NCI-H1092 (cell line): ENCODE data around the gene NATD1.
"Not testable (repeated sequence)": the region's sequence is repeated elsewhere in the genome, so short reads cannot be mapped to it uniquely, and the experiment has no call there.

ENCODE experiments used
- DNase-seq: peaks from one replicate; lab custom pipeline; 2025; lab: John Stamatoyannopoulos, UW

Gene NATD1

DNA sequence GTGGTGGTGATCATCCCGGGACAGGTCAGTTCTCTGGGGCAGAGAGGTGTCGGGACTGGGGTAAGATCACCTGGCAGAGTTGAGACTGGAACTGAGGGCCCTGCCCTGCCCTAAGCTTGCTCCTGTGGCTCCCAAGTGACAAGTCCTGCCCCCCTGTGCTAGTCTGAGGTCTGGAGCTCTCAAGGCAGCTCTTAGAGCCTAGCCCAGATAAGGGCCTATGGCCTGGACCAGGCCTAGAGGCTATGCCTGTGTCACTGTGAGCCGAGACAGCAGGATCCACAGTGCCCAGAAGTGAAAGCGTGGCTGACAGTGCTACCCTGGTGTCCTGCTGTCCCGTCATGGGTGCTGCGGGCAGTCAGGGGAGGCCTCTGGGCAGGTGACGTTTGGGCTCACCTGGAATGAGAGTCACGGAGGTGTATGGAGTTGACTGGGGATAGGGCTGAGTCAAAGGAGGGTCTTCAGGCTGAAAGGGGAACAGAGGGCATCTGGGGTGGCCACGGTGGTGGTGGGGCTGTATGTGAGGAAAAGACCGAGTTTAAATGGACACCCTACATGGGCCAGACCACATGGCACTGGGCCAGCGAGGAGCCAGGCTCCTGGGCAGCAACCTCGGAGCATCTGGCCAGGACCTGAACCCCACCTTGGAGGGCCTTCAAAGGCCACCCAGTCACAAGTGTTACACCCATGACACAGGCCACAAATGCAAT is 5.5 kb downstream of the NATD1 start:
- no peak for DNase-seq

DNA sequence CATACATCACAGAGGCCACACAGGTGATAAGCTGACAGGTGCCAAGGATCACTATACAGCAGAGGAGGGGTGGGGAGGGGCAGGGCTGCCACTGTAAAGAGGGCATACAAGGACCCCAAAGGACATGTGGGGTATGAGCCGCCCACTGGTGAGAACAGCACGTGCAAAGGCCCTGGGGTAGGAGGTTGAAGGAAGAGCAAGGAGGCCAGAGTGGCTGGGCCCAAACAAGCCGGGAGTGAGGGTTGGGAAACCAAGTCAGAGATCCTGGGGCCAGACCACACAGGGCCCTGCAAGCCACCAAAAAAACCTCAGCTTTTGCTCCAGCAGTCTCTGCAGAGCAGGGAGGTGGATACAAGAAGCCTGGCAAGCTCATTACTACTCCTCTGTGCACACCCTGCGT is 6.5 kb downstream of the NATD1 start:
- no peak for DNase-seq

DNA sequence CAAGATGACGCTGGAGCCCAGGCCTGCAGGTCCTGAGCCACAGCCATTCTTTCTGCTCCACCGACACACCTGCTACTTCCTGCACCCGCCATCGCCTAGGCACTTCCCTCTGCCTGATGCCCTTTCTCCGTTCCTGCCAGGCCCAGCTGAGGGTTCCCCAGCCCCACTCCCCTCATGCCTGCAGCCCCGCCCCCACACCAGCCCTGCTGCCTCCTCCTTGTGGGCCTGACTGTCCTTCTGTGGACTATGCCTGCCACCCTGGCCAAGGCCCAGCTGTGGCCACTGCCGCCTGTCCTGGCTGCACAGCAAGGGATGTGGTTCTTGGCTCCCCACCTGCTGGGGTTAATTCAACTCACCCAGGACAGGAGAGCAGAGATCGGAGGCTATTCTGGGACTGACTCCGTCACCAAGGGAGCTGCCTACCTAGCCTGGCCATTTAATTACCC is 7.5 kb downstream of the NATD1 start:
- DNase-seq: no peak

DNA sequence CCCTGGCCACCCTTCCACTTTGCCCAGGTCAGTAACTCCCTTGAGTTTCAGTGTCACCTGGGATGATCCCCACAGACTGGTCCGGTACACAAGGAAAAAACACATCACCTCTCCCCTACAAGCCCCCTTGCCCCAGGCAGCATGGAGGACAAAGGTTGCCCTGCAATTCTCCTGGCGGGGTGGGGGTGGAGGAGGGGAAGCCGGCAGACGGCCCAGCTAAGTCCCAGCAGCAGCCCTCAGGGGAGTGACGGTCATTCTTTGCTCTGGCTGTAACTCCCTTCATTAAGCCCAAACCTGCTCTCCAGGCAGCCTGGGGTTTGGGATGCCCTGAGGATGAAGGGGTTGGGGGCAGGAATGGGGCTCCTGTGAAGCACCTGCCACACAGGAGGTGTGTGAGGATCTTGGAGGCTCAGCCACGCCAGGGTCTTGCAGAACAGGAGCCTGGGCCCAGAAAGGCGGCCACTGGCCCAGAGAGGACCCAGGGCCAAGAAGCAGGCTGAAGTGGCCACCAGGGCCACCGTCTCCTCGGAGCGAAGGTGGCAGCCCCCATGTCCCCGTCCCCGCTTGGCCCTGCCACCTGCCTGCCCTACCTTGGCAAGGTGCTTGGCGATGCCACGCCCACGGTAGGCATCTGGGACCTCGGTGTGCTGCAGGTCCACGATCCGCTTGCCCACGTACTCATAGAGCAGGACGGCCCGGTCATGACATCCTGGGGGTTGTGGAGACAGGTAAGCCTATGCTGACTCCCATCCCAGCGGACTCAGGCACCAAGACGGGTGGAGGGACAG is 9.5 kb downstream of the NATD1 start:
- DNase-seq: no peak

DNA sequence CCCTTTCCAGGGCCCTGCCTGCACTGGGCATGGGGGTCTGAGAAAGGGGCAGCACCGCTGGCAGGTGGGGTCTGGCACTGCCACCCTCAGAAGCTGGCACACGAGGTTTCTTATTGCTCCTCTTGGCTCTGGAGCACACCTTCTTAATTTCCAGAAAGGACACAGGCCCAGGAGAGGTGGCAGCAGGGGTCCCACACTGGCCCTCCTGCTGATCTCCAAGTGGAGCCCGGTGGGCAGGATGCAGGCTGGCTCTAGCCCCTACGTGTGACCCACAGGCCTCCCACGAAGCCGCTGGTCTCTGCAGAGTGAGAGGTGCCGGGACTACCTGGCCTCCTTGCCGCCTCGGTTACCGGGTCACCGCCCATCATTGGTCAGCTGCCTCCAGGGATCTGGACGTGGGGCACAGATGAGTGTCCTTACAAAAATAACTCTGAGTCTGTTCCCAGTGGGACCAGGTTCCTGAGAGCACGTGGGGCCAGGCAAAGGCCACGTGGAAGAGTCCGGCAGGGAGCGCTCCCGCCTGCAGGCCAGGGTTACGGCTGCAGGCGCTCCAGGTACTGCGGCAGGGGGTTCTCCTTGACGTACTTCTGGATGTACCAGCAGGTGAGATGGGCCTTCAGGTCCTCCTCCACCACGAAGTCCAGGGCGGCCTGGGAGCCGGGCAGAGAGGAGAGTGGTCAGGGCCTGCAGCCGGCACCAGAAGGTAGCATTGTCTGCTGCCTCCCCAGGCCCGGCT is 10.3 kb downstream of the NATD1 start:
- DNase-seq: no peak

DNA sequence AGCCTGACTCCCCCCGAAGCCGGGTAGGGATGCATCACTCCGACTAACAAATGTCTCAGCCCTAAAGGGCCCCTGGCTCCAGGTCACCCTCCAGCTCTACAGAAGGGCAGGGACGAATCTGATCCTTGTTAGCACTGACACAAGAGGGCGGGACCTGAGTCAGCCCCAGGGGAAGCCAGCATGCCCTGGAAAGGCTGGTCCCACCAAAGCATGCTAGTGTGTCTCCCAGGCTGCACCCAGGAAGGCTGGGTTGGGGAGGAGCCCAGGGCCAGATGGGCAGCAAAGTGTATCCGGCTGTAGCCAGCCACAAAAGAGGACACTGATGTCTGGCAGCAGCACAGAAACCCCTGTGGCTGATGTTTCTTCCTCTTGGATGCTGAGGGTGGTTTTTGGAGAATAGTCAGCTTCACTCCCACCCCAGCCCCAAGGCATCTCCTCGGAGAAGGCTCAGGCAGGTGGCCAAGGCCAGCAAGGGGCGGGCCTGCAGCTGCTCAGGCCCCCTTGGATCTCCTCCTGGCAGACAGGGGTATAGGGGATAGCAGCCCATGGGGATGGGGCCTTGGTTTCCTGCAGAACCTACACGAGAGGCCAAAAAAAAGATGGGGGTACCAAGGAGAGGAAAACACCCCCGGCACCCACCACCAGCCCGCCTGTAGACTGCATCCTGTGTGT is 11.0 kb downstream of the NATD1 start:
- DNase-seq: no peak

DNA sequence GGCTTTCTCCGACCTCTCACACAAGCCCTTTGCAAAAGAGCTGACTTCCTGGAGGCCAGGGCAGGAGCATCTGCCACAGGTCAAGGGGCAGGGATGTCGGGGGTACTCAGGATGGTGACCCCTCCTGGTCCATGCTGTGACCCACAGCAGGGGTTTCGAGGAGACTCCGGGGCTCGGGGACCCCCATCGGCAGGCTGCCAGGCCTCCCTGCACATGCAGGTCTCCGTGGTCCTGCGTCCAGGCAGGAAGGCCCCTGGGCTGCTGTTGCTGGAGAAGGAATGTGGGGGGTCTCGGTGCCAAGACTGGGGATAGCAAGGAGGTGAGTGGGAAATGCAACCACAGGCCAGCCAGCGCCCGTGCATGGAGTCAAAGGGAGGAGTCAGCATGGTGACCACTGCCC is 11.6 kb downstream of the NATD1 start:
- no peak for DNase-seq

DNA sequence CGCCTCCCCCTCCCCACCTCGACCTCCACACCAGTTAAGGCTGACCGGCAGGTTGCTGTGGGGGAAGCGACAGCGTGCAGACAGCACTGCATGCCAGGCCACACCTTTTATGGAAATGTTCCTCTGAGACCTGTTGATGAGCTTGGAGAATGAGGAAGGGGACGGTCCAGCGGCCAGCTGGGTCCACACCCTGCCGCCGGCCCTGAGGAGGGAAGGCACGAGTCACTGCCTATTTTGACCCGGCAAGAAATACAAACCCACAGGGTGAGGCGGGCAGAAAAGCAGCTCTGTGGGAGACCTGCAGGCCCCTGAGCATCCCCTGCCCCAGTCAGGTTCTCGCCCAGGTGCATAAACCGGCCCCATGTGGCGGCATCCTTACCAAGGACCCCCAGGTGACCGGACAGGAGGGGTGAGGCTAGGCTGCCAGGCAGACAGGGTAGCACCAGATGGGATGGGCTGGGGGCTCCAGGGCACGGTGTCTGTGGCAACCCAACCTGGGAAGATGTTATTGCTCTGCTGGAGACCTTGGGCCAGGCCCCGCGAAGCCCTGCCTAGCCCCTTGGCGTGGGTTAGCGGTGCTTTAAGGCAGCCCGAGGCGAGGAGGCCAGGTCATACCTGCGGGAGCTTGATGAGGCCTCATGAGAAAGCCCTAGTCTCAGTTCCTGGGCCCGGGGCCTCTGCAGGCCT is 12.7 kb downstream of the NATD1 start:
- DNase-seq: no peak

DNA sequence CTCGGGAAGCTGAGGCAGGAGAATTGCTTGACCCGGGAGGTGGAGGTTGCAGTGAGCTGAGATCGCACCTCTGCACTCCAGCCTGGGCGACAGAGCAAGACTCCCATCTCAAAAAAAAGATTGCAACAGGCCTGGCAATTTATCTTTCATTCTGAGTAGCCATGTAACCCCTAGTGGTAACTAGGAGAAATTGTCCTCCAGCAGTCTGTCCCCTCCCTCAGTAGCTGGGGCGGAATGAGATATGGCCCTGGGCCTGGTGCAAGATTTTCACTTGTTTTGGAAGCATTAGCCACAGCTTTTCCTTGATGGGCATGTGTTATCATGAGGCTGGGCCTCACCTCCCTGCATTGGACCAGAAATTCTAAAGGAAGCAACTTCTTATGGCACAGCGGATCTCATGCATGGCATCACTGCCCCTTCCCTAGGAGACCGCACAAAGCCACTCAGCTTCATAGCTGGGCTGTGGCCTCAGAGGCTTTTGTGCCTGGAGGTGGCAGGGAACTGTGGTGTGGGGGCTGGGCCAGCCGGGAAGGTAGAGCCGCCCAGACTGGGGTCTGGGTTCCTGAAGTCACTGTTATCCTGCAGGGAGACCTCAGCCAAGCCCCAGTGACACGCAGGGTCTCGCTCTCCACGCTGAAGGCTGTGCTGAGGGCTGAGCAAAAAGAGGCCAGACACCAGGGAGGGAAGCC is 13.4 kb downstream of the NATD1 start:
- no peak for DNase-seq

DNA sequence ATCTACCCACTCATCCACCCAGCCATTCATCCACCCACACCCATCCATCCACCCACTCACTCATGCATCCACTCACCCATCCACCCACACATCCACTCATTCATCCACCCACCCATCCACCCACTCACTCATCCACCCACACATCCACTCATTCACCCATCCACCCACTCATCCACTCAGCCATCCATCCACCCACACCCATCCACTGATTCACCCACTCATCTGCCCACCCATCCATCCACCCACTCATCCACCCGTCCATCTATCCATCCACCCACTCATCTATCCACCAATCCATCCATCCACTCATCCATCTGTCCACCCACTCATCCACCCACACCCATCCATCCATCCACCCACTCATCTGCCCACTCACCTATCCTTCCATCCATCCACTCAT is 17.3 kb downstream of the NATD1 start:
- no peak for DNase-seq

DNA sequence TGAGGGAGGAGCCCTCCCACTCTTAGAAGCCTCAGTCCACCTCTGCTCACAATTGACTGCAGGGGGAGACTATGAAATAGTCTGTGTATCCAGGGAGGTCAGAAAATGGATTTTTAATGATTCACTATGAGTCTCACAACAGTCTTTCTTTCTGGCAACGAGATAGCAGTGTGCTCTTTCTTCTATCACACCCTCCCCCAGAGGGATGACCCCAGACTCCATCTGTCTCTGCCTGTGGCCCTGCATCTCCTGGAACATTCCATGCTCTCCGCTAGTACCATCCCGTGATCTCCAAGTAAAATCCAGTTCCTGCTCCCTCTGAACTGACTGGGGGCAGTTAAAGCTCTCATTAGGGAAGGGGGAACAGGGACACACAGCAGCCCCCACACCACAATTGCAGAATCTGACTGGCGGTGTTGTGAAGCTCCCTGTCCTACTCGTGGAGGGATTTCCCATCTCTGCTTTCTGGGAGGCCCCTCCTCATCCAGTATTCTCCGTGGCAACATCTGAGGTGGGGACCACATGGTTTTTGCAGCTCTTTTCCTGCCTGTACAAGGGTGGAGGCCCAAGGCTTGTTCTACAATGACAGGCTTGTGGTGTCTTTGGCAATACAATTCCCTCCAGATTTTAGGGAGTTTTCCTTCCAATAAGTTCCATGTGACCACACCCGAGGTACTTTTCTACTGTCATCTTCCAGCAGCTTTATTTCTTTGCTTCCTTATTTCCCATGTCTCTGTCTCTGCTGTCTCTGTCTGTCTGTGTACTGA is 19.4 kb downstream of the NATD1 start:
- no peak for DNase-seq

DNA sequence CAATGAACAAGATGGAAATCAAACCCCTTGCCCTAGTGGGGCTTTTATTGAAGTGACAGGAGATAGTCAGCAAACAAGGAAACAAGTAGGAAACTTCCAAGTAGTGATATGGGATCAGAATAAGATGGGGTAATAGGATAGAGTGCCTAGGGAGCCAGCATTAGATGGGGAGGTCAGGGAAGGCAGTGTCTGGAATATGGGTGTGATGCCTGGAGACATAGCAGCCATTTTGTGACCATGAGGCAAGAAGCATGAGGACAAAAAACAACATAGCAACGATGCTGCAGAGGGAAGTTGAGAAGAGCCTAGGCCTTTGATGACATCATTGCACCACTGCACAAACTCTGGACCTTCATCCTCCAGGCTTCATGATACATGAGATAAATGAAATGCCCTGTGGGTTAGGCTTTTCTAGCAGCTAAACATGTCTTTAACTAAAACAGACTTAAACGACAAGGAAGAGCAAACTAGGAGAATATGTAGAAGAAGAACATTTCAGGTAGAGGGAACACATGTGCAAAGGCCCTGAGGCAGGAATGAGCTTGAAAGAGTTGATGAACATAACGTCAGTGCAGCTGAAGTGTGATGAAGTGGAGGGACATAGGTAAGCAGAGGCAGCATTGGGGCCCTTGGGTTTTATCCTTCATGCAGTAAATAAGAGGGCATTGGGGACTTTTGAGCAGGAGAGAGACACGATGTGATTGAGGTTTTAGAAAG is 21.0 kb downstream of the NATD1 start:
- no peak for DNase-seq

DNA sequence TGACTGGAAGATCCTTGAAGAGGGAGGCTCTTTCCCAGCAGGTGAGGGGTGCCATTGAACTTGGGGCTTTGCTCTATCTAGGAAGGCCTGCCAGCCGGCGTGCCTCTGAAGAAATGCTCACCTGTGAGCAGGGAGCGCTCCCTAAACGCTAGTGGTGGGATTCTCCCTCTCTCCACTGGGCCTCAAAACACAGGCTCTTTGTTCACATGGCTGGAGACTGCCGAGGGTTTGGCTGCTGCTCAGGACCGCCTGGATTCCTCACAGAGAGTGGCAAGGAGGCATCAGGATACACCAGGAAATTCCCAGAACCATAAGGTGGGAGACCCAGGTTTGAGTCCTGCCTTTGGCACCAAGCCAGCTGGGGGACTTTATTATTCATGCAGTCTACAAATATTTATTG is 21.7 kb downstream of the NATD1 start:
- no peak for DNase-seq

DNA sequence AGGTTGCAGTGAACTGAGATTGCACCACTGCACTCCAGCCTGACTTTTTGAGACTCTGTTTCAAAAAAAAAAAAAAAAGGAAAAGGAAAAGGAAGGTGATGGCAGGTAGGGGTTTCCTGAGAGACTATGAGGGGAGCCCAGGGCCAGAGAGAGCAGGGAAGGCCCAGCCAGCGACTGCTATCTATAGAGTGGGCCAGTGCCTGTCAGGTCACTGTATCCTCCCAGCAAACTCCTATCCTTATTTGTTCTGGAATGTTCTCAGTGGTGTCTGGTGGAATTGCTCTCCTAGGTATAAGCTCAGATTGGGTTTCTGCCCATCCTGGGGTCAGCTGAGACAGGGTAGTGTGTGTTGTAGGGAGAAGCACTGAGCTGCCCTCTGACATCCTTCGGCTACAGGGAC is 24.4 kb downstream of the NATD1 start:
- no peak for DNase-seq

DNA sequence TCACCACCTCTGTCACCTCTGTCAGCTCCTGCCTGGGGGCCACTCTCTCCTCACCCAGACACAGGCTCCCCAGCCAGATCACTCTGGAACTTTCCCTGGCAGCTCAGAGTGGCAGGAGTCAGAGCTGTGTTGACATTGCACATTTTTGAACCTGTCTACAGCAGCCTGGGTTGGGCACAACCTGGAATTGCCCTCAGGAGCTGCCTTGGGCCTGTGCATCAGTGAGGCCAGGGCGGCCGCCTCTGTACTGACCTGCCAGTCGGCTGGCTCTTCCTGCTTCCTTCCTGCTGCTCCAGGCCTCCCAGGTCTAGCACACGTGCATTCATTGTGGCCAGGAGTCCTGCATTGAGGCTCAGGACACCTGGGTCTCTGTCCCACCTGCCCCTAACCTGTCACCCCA is 25.1 kb downstream of the NATD1 start:
- DNase-seq: no peak

DNA sequence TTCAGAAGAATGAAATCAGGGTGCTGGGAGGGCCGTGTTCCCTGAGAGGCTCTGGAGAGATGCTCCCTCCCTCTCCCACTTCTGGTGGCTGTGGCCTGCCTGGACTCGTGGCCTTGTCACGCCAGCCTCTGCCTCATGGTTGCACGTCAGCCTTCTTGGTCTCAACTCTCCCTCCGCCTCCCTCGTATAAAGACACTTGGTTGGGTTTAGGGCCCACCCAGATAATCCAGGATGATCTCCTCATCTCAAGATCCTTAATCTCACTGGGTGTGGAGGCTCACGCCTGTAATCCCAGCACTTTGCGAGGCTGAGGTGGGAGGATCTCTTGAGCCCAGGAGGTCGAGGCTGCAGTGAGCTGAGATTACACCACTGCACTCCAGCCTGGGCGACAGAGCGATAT is 25.9 kb downstream of the NATD1 start:
- DNase-seq: not testable (repeated sequence)

DNA sequence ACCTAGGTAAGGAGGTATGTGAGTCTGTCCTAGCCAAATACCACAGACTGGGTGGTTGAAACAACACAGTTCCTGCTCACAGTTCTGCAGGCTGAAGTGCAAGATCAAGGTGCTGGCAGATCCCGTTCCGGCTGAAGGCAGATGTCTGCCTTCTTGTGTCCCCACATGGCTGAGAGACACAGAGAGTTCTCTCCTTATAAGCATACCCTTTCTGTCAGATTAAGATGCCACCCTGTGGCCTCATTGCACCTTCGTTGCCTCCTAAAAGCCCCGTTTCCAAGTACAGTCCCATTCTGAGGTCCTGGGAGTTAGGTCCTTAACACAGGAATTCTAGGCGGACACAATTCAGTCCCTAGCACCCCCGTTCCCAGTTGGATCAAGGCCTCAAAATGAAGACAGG is 30.1 kb downstream of the NATD1 start:
- DNase-seq: no peak

DNA sequence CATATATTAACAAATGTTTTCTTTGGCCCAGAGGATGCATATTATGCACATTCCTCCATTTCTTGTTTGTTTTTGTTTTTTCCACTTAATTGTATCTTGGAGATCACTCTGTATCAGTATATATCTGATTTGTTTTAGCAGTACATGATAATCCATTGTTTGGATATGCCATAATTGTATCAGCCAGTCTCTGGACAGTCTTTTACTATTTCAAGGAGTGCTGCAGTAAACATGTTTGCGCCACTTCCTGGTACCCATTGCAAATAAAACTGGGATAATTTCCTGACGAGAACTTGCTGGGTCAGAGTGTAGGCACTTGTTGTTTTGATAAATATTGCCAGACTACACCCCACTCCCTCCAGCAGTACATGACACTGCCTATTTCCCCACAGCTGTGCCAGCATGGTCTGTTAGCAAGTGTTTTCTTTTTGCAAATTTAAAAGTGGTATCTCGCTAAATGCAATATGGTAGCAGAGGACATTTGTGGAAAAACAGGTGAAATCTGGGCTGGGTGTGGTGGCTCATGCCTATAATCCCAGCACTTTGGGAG is 34.3 kb downstream of the NATD1 start:
- no peak for DNase-seq

DNA sequence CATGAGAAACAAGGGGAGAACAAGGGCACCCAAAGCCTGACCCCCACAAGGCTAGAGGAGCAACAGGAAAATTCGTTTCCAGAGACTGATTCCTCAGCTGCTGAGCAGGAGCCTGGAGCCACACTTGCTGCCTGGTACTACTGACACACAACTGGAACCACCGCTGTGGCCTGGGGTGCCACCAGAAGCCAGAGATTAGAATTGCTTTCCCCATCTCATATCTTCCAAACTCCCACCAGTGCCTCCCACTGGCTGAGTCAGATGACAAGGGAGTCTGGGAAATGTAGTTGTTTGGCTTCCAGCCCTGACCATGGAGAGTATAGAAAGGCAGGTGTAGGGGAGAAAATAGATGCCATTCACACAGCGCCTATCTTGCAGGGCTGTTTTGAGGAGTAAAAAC is 35.1 kb downstream of the NATD1 start:
- DNase-seq: no peak

DNA sequence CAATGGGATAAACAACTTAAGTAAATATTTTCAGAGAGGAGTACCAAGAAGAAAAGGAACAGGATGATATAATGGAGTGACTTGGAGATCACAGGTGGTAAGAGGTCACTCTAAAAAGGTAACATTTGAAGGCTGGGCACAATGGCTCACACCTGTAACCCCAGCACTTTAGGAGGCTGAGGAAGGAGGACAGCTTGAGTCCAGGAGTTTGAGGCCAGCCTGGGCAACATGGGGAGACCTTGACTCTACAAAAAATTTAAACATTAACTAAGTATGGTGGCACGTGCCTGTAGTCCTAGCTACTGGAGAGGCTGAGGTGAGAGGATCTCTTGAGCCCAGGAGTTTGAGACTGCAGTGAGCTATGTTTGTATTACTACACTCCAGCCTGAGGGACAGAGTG is 35.9 kb downstream of the NATD1 start:
- no peak for DNase-seq
